Stimulated activated CD8-positive, alpha-beta memory T cell treated with anti-CD3 and anti-CD28 coated beads, Interleukin-7, amount 100 ng/mL, for 48 hours (primary cell): ENCODE results near the gene PHYHD1.
"Not testable (repeated sequence)": the region's sequence is repeated elsewhere in the genome, so short reads cannot be mapped to it uniquely, and the experiment has no call there.

Experiments used
- DNase-seq, 2 donors: peaks; one replicate each; pipeline ENCODE4 v3.0.0-alpha.2; 2020; ENCODE audit warnings: low read depth in 1 of 2; ENCODE audit errors: extremely low read depth in 1 of 2

PHYHD1 gene

DNA sequence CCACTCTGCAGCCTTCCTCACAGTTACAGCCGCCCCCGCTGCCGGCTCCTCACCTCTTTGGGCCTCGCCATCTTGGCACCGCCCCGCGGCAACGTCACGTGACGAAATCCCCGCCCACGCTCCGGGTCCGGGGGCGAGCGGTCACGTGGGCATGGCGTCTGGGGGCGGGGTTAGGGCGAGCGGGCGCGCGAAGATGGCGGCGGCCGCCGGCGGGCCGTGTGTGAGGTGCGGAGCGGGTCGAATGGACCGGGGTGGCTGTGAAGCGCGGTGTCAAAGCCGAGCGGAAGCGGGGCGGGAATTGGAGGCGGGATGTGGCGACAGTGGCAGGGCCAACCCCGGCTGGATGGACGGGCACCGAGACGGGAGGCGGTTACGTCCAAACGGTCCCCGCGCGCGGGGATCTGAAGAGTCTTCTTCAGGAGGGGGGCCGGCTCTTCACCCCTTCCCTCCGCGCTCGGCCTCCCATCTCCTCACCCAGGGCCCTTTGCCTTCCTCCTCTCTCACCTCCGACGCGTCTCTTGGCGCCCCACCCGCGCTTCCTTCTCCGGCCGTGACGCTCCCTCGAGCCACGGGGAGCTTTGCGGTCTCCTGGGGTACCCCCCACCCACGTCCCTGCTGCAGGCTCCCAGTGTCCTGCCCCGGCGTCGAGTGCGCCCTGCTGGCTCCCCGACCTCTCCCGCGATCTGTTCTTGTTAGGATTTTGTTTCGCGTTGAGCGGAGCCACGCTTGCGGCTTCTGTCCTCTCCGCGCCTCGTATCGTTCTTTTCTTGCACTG is 26.9 kb downstream of the PHYHD1 start, which contains the start of the genes DOLK and NUP188:
TSS of gene DOLK (minus strand) at position 77 of the 775 bp plus-strand sequence. CDS start 300 bp downstream, outside the sequence.
TSS of gene NUP188 (plus strand) at position 173 of the 775 bp plus-strand sequence. CDS start at position 194, 21 bp downstream.
- peak; percentile 93 to 97 for DNase-seq

DNA sequence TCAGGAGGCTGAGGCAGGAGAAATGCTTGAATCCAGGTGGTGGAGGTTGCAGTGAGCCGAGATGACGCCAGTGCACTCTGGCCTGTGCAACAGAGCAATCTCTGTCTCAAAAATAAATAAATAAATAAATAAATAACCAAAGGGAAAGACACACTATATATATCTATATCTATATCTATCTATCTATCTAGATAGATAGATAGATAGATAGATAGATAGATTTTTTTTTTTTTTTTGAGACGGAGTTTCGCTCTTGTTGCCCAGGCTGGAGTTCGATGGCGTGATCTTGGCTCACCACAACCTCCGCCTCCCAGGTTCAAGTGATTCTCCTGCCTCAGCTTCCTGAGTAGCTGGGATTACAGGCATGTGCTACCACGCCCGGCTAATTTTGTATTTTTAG is 40.6 kb downstream of the PHYHD1 start:
- DNase-seq = not testable (repeated sequence)

DNA sequence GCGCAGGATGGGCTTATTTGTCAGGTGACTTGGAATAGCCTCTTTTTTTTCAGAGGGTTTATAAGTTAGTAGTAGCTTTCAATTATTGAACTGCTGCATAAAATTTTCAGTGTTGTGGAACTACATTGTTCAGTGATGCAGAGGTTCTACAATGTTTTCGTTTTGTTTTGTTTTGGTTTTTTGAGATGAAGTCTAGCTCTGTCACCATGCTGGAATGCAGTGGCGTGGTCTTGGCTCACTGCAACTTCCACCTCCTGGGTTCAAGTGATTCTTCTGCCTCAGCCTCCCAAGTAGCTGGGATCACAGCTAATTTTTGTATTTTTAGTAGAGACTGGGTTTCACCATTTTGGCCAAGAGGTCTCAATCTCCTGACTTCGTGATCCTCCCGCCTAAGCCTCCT is 48.7 kb downstream of the PHYHD1 start:
- no peak for DNase-seq

DNA sequence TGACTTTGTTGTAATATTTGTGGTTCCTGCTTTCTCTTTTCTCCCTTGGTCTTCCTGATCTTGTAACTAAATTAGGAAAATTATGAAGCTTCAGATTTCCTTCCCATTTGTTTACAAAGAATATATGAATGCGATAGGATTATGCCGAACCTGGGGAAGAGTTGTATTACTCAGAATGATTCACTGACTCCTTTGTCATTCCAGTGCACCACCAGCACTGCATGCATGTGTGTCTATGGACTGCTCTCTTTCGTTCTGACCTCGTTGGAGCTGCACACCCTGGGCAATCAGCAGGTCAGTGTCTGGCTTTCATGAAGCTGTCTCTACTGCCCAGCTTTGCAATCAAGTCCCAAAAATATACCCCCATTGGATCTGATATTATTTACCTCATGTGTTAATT is 52.2 kb downstream of the PHYHD1 start:
- DNase-seq = no peak

DNA sequence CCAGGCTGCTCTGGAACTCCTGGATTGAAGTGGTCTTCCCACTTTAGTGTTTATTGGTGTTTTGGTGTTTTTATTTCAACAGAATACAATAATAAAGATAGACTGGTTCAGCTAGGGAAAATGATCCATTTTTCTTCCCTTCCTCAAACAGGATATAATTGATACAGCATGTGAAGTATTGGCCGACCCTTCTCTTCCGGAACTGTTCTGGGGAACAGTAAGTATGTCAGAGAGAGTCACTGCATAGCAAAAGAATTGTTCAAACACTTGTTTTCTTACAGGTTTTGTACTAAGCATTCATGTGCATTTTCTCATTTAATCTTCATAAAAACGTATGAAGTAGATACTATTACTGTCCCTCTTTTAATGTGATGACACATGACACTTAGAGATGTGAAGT is 58.3 kb downstream of the PHYHD1 start:
- no peak for DNase-seq

DNA sequence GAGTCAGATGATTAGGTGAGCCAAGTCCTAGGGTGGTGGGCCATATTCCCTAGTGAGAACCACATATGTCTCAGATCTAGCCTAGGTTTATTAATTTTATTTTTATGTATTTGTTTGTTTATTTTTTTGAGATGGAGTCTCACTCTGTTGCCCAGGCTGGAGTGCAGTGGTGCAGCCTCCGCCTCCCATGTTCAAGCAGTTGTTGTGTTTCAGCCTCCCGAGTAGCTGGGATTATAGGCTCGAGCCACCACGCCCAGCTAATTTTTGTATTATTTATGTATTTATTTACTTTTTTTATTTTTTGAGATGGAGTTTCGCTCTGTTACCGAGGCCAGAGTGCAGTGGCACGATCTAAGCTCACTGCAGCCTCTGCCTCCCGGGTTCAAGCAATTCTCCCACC is 62.8 kb downstream of the PHYHD1 start:
- DNase-seq = no peak

DNA sequence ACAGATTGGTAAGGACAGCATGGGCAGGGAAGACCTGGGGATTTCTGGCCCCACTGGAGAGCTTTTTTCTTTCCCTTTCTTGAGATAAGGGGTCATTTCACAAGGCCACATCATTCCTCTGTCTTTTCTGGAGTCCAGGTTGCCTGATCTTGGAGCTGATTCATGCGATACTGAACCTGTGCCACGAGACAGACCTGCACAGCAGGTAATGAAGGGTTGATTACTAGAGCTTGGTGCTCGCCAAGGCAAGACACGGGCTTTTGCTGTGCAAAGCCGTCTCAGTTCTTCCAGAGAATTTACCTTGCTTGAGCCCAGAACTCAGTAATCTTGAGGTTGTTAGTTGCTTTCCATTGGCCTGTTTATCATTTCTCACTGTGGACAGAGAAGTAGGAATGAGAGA is 65.9 kb downstream of the PHYHD1 start:
- no peak for DNase-seq

DNA sequence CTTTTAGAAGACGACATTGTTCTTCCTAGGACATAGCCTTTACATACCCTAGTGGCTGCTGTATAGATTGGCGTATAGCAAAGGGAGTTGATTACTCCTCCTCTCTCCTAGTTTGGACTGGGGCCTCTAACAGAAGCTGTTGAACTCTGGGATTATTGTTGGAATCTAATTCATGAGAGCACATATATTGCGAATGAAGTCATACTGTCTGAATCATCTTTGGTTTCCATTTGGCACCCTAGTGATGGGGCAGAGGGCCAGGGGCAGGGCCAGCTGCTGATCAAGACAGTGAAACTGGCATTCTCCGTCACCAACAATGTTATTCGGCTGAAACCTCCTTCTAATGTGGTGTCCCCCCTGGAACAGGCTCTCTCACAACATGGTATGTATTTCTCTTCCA is 67.0 kb downstream of the PHYHD1 start:
- DNase-seq = no peak
